DMS 273 (cell line): ENCODE data around the gene CDC42EP1.
"Not testable (repeated sequence)": the region's sequence is repeated elsewhere in the genome, so short reads cannot be mapped to it uniquely, and the experiment has no call there.

Experiments
- DNase-seq: peaks from one replicate; lab custom pipeline; 2025; ENCODE audit not compliant: unreplicated experiment; lab: John Stamatoyannopoulos, UW

CDC42EP1 gene

GRCh38 chr22:37575490-37576003 is 15.3 kb downstream of the CDC42EP1 start:
- no peak for DNase-seq

DNA sequence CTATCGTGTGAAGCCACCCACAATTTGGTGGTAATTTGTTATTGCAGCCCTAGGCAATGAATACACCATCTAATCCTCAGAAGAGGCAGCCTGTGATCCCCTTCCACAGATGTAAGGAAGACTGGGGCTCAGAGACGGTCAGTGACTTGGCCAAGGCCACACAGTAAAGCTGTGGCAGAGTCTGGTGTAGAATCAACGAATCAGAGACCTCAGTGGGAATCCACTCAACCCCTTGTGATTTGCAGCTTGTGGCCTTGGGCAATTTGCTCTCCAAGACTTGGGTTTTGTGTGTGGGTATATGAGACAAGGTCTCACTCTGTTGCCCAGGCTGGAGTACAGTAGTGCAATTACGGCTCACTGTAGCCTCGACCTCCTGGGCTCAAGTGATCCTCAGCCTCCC is 17.7 kb downstream of the CDC42EP1 start:
- DNase-seq = no peak

DNA sequence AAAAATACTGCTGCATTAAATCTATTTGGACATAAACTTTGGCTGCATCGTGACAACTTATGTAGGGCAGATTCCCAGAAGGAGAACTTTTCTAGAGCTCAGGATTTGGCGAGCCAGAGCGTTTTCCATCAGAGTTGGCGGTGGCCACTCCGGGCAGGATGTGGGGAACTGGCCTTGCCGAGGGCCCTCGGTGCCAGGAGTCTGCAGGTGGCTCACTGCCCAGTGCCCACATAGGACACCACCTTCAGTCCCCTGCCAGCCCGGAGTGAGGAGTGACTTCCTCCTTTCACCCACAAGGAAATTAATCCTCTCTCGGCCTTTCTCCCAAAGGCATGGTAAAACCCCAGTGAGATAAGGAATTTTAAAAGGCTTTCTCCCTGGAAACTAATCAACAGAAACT is 21.2 kb downstream of the CDC42EP1 start:
- no peak for DNase-seq

GRCh38 chr22:37582526-37582925 is 22.2 kb downstream of the CDC42EP1 start:
- DNase-seq = no peak

DNA sequence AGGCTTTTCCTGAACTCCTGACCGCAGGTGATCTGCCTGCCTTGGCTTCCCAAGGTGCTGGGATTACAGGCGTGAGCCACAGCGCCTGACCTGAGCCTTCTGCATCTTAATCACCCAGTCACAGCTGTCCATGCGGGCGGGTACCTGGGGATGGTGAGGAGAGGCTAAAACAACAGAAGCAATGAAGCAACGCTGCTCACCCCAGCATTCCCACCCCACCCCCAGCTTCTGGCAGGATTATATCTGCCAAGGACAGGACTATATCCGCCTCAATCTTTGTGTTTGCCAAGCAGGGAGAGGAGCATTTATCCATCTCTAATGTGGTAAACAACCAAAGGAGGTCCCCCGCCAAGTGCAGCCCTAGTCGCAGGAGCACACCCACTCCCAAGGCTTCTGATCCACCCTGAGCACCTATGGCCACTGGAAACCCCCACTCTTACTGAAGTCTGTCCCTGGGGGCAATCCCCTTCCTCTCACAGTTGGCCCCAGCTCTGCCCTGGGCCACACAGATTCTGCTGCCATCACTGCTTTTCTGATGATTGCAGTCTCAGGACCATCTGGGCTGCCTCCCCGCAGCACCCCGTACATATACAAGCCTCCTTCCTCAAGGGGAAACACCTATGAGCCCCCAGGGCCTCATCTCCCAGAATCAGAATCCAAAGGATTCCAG is 28.4 kb downstream of the CDC42EP1 start:
- no peak for DNase-seq

DNA sequence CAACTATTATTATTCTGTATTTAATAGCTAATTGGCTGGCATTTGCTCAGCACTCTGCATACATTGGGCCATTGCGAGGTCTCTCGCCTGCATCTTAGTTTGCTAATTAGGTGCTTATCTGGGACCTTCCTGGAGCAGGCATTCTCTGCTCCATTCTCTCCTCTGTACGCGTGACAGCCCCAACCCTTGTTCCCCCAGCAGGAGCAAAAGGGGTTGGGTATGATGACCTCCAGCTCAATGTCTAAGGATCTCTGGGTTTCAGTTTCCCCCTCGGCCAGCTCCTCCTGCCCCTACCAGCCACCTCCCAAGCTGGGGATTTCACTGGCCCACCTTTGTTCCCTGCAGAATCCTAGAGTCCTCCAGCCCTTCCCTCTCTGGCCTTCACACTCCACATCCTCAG is 29.4 kb downstream of the CDC42EP1 start:
- no peak for DNase-seq

DNA sequence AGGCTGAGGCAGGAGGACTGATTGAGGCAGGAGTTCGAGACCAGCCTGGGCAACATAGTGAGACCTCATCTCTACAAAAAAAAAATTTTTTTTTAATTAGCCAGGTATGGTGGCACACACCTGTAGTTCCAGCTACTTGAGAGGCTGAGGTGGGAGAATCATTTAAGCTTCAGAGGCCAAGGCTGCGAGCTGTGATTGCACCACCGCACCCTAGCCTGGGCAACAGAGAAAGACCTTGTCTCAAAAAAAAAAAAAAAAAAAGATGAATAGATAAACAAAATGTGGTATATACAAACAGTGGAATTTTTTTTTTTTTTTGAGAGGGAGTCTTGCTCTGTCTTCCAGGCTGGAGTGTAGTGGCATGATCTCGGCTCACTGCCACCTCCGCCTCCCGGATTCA is 30.8 kb downstream of the CDC42EP1 start:
- not testable (repeated sequence) for DNase-seq

- no peak for DNase-seq
Measured at GRCh38 chr22:37591823-37592404, 31.6 kb downstream of the CDC42EP1 start.

- DNase-seq = no peak
Measured at GRCh38 chr22:37594237-37594636, 34.0 kb downstream of the CDC42EP1 start.

- peak; percentile 14 for DNase-seq
Measured at GRCh38 chr22:37599153-37599552, 38.9 kb downstream of the CDC42EP1 start.

DNA sequence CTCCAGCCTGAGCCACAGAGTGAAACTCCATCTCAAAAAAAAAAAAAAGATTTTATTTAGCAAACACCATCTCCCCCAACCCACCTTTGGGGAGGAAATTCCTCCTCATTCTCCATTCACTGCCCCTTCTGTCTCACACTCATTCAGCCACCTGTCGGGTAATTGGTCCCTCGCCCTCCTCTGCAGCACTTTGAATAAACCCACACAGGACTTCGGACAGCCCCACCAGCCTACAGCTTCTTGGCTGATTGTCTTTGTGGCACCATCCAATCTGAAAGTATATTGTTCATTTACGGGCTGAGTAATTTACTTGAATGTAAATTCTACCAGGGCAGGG is 40.9 kb downstream of the CDC42EP1 start:
- DNase-seq = no peak

DNA sequence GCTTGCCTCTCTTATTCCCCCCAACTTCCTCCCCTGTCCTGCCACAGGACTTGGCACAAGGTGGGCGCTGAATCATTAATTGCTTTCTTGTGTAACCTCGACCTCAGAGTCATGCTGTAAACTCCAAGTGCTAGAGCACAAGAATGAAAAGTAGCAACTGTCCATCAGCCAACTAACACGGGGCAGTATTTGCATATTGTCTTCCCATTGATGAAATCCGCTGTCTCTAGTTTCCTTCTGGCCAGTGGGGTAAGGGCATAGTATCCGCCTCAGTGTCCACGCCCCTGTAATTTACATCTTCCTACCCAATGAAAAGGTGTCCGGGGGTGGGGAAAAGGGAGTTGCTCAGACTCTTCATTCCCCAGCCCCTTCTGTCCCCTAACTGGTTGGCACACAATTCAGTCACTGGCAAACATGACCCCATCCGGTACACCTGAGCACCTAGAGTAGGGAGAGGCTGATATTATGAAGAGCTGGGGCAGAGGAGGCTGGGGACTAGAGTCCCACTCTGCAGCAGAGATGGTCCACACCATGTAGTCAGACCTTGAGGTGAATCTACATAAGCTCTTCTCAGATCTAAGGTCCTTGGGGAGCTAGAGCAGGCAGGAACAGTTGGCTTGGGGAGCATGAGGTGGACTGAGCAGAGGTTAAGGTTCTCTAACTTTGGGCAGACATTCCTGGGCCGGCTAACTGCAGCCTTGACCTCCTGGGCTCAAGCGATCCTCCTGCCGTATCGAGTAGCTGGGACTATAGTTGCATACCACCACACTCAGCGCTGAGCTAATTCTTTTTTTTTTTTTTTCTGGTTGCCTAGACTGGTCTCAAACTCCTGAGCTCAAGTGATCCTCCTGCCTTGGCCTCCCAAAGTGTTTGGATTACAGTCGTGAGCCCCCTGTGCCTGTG is 41.5 kb downstream of the CDC42EP1 start:
- DNase-seq = peak; percentile 61

DNA sequence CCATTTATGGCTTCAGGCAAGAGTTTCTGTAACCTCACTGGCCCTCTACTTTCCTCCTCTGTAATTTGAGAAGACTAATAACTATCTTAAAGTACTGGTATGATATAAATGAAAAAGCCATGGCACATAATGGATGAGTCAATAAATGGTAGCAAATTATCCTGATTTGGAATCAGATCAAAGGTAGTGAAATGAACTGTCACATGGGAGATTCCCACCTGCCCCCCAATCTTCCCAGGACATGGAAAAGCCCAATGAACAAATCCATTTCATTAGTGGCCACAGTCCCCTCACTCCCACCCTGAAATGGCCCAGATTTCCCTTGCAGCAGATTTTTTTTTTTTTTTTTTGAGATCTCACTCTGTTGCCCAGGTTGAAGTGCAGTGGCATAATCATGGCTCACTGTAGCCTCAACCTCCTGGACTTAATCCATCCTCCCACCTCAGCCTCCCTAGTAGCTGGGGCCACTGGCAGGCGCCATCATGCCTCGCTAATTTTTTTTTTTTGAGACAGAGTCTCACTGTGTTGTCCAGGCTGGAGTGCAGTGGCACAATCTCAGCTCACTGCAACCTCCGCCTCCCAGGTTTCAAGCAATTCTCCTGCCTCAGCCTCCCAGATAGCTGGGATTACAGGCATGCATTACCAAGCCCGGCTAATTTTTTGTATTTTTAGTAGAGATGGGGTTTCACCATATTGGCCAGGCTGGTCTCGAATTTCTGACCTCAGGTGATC is 42.4 kb downstream of the CDC42EP1 start:
- not testable (repeated sequence) for DNase-seq

GRCh38 chr22:37604074-37604473 is 43.8 kb downstream of the CDC42EP1 start:
- no peak for DNase-seq

- DNase-seq = no peak
Measured at GRCh38 chr22:37604875-37605274, 44.6 kb downstream of the CDC42EP1 start.

GRCh38 chr22:37607010-37607934 is 47.0 kb downstream of the CDC42EP1 start:
- peak; percentile 84 for DNase-seq

GRCh38 chr22:37607935-37608476 is 47.7 kb downstream of the CDC42EP1 start:
- DNase-seq = no peak

GRCh38 chr22:37608477-37609239 is 48.4 kb downstream of the CDC42EP1 start, which contains the start of gene GGA1:
TSS of gene GGA1 (plus strand) at chr22:37608834. CDS start at chr22:37608861, 27 bp downstream.
- peak; percentile 98 for DNase-seq
